Activated effector memory CD4-positive, alpha-beta T cell treated with anti-CD3 and anti-CD28 coated beads, Interleukin-2, amount 50 U/mL, for 16 hours (primary cell): ENCODE measurements around the gene KLF14.
"Not testable (repeated sequence)": the region's sequence is repeated elsewhere in the genome, so short reads cannot be mapped to it uniquely, and the experiment has no call there.

Experiments
- DNase-seq: peaks from one replicate; pipeline ENCODE4 v3.0.0-alpha.2; 2020

Gene KLF14

DNA sequence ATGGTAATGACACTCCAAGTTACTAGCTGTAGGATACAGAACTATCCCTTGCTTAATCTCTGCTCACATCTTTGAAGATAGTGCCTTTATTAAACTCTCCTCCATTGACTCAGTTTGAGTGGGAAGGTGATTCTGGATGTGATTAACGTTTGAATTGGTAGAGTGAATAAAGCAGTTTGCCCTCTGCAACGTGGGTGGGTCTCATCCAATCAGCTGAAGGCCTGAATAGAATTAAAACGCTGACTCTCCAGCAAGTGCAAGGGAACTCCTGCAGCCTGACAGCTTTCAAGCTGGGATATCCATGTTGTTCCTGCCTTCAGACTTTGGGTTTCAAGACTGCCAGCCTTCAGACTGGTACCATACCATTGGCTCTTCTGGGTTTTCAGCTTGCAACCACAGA is 21.6 kb downstream of the KLF14 start:
- no peak for DNase-seq

DNA sequence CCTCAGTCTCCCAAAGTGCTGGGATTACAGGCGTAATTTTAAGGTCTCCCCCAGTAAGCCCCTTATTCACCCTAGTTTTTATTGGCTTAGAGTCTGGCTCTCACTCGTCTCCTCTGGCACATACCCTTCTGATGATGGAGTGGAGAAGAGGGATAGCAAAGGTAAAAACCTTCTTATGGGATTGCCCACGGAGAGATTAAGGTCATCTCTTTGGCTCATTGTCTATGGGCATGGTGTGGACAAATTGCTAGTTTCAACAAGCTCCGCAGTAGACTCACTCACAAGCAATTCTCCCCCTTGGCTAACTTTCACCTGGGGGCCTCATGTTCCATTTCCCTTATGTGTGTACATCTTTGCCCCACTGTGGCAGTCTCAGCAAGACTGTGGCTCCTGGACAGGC is 25.2 kb downstream of the KLF14 start:
- no peak for DNase-seq

DNA sequence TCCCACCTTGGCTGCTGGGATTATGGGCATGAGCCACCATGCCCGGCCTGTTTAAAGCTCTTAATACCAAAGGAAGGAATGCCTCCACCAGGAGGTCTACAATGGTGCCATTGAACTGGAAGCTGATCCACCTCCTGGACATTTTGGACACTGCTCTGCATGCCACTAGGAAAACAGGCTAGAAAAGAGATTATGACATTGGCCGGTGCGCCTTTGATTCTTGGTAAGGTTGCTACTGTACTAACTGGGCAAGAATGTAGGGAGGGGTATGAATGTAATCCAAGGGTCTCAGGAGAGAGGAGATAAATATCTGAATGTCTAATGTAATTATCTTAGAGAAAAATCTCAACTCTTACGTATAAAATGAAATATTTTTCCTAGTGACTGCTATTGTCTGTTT is 26.0 kb downstream of the KLF14 start:
- no peak for DNase-seq

DNA sequence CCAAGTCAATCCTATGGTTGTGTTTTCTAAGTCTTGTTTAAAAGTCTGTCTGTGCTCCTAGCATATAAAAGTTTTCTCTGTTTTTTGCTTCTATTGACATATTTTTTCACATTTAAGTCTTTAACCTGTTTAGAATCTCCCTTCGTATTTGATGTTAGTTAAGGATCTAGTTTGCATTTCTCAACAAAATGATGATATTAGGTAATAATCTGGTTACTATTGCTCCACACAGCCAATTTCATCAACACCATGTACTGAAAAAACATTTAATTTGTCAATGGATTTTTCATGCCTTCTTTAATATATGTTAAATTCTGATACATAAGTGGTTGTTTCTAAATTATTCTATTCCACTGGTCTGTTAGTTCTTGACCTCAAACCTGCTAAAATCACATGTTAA is 30.2 kb downstream of the KLF14 start:
- DNase-seq, result no peak

DNA sequence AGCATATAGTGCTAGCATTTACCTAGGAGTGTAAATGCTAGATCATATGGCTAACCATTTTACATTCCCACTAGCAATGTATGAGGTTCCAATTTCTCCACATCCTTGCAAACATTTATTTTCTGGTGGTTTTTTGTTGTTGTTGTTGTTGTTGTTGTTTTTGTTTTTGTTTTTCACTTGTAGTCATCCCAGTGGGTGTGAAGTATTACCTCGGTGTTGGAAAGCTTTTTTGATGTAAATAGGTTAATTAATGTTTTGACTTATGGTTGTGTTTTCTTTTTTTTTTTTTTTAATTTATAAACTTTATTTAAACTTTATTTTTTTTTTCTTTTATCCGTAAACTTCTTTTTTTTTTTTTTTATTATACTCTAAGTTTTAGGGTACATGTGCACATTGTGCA is 32.4 kb downstream of the KLF14 start:
- no peak for DNase-seq

DNA sequence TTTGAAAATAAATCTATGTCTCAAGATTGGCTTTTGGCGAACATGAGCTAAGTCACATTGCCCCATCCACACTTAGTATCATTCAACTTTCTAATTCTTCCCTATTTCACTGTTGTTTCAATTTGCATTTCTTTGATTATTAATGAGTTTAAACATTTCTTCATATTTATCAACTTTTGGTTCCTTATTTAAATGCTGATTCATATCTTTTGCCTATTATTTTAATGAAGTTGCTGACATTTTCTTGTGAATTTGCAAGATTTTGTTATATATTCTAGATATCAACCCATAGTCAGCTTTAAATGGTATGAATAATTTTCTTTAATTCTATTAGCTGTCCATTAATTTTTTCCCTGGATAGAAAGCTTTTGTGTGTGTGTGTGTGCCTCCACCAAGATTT is 33.2 kb downstream of the KLF14 start:
- no peak for DNase-seq

DNA sequence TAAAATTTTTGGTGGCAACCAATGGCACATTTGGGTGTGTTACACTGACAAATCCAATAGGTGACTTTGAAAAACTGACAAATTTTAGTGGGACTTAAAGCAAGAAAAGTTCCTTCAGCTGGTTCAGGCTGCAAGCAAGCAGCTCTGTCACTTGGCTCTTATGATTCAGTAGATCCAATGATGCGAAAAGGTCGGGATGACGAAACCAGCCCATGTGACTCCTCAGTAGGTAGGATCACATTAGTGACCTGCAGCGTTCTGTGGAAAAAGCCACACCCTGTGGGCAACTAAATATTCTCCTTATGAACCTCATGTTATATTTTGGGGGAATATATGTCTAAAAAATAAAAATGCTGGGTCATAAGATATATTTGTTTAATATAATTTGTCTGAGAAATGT is 34.3 kb downstream of the KLF14 start:
- no peak for DNase-seq

DNA sequence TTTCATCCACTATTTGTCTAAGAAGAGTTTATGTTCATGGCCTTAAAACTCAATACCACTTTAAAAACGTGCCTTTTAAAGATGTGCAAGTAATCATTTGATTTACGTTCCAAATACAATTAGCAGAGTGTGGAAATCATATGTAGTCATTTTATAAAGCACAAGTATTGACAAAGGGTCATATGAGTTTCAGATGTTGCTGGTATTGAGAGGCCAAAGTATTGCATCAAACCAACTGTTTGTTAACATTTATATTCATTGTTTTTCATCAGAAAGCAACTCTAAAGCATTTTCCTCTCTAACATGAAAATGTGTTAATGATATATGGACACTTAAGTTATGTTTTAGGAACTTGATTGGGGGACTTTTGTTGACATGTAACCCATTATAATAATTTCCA is 36.2 kb downstream of the KLF14 start:
- DNase-seq, result no peak

DNA sequence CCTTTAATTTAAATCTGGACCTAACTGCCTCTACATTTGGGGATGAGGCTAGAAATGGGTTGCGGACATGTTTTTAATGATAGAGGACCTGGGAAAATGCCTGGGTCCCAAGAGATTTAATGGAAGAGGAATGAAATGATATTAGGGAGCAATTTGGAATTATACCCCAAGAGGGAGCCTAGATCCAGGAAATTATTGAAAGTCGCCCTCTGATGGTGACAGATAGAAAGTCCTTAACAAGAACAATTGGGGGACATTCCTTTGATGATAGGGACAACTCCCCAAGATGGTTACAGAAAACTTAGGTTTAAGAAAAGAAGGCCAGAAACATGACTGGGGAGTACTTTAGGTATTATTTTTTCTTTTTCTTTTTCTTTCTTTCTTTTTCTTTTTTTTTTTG is 38.2 kb downstream of the KLF14 start:
- no peak for DNase-seq

DNA sequence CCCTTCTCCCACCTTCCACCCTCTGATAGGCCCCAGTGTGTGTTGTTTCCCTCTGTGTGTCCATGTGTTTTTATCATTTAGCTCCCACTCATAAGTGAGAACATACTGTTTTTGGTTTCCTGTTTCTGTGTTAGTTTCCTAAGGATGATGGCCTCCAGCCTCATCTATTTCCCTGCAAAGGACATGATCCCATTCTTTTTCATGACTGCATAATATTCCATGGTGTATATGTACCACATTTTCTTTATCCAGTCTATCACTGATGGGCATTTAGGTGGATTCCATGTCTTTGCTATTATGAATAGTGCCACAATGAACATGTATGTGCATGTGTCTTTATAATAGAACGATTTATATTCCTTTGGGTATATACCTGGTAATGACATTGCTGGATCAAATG is 41.6 kb downstream of the KLF14 start:
- DNase-seq, result not testable (repeated sequence)

DNA sequence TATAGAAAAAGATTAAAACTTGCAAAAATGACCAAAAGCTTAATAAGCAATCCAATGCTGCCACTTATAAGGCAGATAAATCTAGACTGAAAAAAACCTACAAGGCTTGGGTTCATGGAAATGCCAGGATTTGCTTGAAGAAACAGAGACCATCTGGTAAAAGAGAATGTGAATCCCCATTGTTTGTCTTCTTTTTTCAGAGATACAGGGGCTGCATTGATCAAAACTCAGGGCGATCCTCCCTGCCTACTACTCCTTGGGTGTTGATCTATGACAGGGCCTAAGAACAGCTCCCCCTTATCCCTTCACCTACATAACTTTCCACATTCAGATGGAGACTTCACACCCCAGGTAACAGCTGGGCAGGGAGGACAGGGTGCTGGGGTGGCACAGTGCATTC is 44.3 kb downstream of the KLF14 start:
- DNase-seq, result no peak

DNA sequence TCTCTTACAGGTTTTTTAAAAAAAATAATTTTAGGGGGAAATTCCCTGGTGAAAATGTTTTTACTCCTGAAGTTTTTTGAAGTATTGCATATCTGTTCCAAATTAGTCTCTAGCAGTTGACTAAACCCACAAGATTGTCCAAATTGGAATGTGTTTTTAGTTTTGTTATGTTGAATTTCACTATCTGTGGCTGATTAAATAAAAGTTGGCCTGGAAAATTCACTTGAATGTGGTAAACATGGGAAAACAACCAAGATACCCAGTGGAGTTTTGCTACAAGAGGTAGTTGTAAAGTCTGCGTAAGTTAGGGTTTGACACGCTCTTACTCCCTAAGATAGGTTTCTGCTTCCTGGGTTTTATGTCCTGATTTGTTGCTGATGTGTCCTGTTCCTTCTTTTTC is 51.0 kb downstream of the KLF14 start:
- no peak for DNase-seq
